ENCODE measurements around the gene USP6NL. TPM values are rescaled to one million over a fixed set of nuclear protein-coding genes. Genes with fewer than 3 reads are reported as not detected.

Gene USP6NL
- total RNA-seq: 35.7 TPM

GRCh38 chr10:11611248-11612020 lies at the start of gene USP6NL:
Gene USP6NL (minus strand): TSS chr10:11611650. CDS start chr10:11597634, 14,016 bp downstream.

Other genes with a start within 250 kb of the USP6NL start
- 15.7 TPM for gene ECHDC3, start 130.7 kb upstream of the USP6NL start, total RNA-seq
- gene PROSER2, start 211.7 kb upstream of the USP6NL start, total RNA-seq: 7.4 TPM